CD14-positive monocyte (primary cell): ENCODE results near the gene SLC26A4. TPM values are rescaled to one million over a fixed set of nuclear protein-coding genes. Genes with fewer than 3 reads are reported as not detected.

Experiments
- DNase-seq, 3 donors: peaks; one replicate each; pipeline ENCODE4 v3.0.0-alpha.2; 2011 to 2022
- H2AFZ ChIP-seq: 2 replicates; pipeline ENCODE4 v1.6.0; 2012; ENCODE audit warnings: mild to moderate bottlenecking, low read depth, low read length, inconsistent platforms; ENCODE audit not compliant: insufficient read depth, poor library complexity, severe bottlenecking
- H3K27ac ChIP-seq, 2 donors: 1 replicate in 1 of 2; 2 replicates in 1 of 2; pipeline ENCODE4 v1.5.1; 2012 to 2013; ENCODE audit warnings: low read length in 2 of 2, control low read depth in 1 of 2, inconsistent platforms in 1 of 2, low read depth in 1 of 2, mild to moderate bottlenecking in 1 of 2
- H3K27me3 ChIP-seq, 2 donors: one replicate each; pipeline versions ENCODE4 v1.6.0 to v1.6.1; 2011 to 2013; ENCODE audit warnings: low read length in 2 of 2; ENCODE audit not compliant: control insufficient read depth in 2 of 2, insufficient read depth in 2 of 2
- H3K36me3 ChIP-seq, 2 donors: replicated peaks in 1 of 2; 1 replicate in 1 of 2; 2 replicates in 1 of 2; pipeline versions ENCODE4 v1.5.1 to v1.6.1; 2012 to 2013; ENCODE audit warnings: low read length in 2 of 2, control low read depth in 1 of 2, inconsistent platforms in 1 of 2, mild to moderate bottlenecking in 1 of 2; ENCODE audit not compliant: insufficient read depth in 2 of 2, control insufficient read depth in 1 of 2
- H3K4me1 ChIP-seq, 2 donors: 1 replicate in 1 of 2; 2 replicates in 1 of 2; pipeline versions ENCODE4 v1.5.1 to v1.6.1; 2012 to 2013; ENCODE audit warnings: low read length in 2 of 2, control low read depth in 1 of 2, inconsistent platforms in 1 of 2, mild to moderate bottlenecking in 1 of 2, moderate library complexity in 1 of 2; ENCODE audit not compliant: insufficient read depth in 2 of 2, control insufficient read depth in 1 of 2
- H3K4me2 ChIP-seq: replicated peaks from 2 replicates; pipeline ENCODE3; 2012; ENCODE audit warnings: low read length, moderate library complexity, mild to moderate bottlenecking; ENCODE audit not compliant: poor library complexity, severe bottlenecking; ENCODE audit errors: extremely low read depth
- H3K4me3 ChIP-seq, 3 experiments: fragments of 200-600 bp in 1 of 3; sonication (generic) in 1 of 3; replicated peaks in 1 of 3; 1 replicate in 2 of 3; 2 replicates in 1 of 3; pipeline ENCODE4 v1.5.1; 2011 to 2013; ENCODE audit warnings: low read length in 3 of 3, mild to moderate bottlenecking in 3 of 3, control low read depth in 2 of 3, low read depth in 2 of 3, inconsistent platforms in 1 of 3, moderate library complexity in 1 of 3
- H3K79me2 ChIP-seq: 2 replicates; pipeline ENCODE4 v1.6.0; 2012; ENCODE audit warnings: mild to moderate bottlenecking, control low read depth, inconsistent platforms, low read length, moderate library complexity; ENCODE audit not compliant: insufficient read depth
- H3K9ac ChIP-seq: 2 replicates; pipeline ENCODE4 v1.6.0; 2017; ENCODE audit warnings: low read length, mild to moderate bottlenecking; ENCODE audit not compliant: insufficient read depth, poor library complexity, severe bottlenecking
- H3K9me3 ChIP-seq, 2 donors: replicated peaks in 1 of 2; 1 replicate in 1 of 2; 2 replicates in 1 of 2; pipeline versions ENCODE4 v1.5.1 to v1.6.1; 2012 to 2013; ENCODE audit warnings: low read length in 2 of 2, control low read depth in 1 of 2; ENCODE audit not compliant: control insufficient read depth in 1 of 2, insufficient read depth in 1 of 2
- H4K20me1 ChIP-seq: 2 replicates; pipeline ENCODE4 v1.6.0; 2012; ENCODE audit warnings: mild to moderate bottlenecking, low read length, control low read depth, moderate library complexity; ENCODE audit not compliant: insufficient read depth
- H3K27ac Mint-ChIP-seq, 7 donors: one replicate each; pipeline ENCODE4 v1.8.0; 2020; ENCODE audit warnings: mild to moderate bottlenecking in 7 of 7, mixed read lengths in 7 of 7, moderate library complexity in 6 of 7, inconsistent platforms in 2 of 7
- H3K27me3 Mint-ChIP-seq, 3 donors: one replicate each; pipeline ENCODE4 v1.8.0; 2021 to 2022; ENCODE audit warnings: low read depth in 3 of 3, mild to moderate bottlenecking in 3 of 3, mixed read lengths in 3 of 3, moderate library complexity in 3 of 3, inconsistent platforms in 1 of 3
- H3K36me3 Mint-ChIP-seq, 2 donors: one replicate each; pipeline ENCODE4 v1.8.0; 2020; ENCODE audit warnings: mixed read lengths in 2 of 2, inconsistent platforms in 1 of 2, mild to moderate bottlenecking in 1 of 2
- H3K4me1 Mint-ChIP-seq: one replicate; pipeline ENCODE4 v1.8.0; 2020; ENCODE audit warnings: mild to moderate bottlenecking, mixed read lengths
- H3K4me3 Mint-ChIP-seq, 2 donors: one replicate each; pipeline ENCODE4 v1.8.0; 2020; ENCODE audit warnings: mild to moderate bottlenecking in 2 of 2, mixed read lengths in 2 of 2, moderate library complexity in 1 of 2
- H3K9me3 Mint-ChIP-seq, 7 donors: one replicate each; pipeline ENCODE4 v1.8.0; 2020 to 2022; ENCODE audit warnings: mixed read lengths in 7 of 7, mild to moderate bottlenecking in 6 of 7, moderate library complexity in 6 of 7, inconsistent platforms in 2 of 7
- WGBS: methylation state at CpG from one replicate; pipeline ENCODE4 v1.1.5; 2013; ENCODE audit warnings: missing lambda C conversion rate; ENCODE audit not compliant: insufficient coverage; 5-methylcytosine and 5-hydroxymethylcytosine counted together
- intact Hi-C, 2 donors: fragments of 100-400 bp; cut with micrococcal nuclease; formaldehyde crosslinking; loops; one replicate each; pipeline versions ENCODE4 v1.15.0 to v1.15.1; 2023
- polyA plus RNA-seq, 3 donors: library from polyadenylated mRNA; depleted of rRNA in 1 of 3; unstranded in 2 of 3; stranded (reverse) in 1 of 3; fragments of 300-500 nt in 2 of 3; fragments of >200 nt in 1 of 3; fragmentation: Illumina TruSeq in 2 of 3; gene quantifications; 1 replicate in 2 of 3; 2 replicates in 1 of 3; pipeline ENCODE4 v1.2.3, GENCODE V29; 2012 to 2021
- TF ChIP-seq, protein P1 (sequence below): fragments of 200-600 bp; IDR thresholded peaks from one replicate; pipeline ENCODE4 v1.8.0; 2022; ENCODE audit warnings: antibody characterized with exemption, mild to moderate bottlenecking

Gene SLC26A4
- polyA plus RNA-seq, 3 donors, result 0.10 to 0.12 TPM; not detected in 1

DNA sequence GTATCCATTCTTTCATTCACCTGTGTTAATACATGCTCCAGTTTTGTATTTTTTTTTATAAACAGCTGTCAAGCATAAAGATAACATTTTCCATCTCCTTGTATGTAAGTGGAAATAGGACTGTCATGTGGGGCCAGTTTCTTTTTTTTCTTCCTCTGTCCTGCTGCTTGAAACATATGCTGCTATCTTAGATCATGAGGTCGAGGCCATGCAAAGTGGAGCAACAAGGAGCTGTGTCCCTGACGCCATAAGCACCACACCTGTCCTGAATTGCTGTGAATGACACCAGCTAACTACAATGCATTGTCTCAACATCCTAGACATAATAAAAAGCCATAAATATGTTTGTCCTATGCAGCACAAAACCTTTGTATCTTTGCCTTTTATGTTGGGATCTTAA is 37.7 kb upstream of the SLC26A4 start:
- intact Hi-C loops, result no loop called here
- H3K36me3 Mint-ChIP-seq, result peaks cover 0 to 9% of the 10 kb centered on the region in 2 donors
- peaks cover 0 to 28% of the 10 kb centered on the region in 2 donors for H3K36me3 ChIP-seq

DNA sequence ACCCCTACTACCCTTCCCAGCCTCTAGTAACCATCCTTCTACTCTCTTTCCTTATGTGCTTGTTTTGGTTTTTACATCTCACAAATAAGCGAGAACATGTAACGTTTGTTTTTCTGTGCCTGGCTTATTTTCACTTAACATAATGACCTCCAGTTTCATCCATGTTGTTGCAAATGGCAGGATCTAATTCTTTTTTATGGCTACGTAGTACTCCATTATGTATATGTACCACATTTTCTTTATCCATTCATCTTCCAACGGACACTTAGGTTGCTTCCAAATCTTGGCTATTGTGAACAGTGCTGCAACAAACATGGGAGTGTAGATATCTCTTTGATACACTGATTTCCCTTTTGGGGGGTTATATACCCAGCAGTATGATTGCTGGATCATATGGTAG is 33.6 kb upstream of the SLC26A4 start:
- 100% methylated on average over 1 of the region's 4 CpGs for WGBS
- no peaks in the 10 kb centered on the region for H3K9me3 ChIP-seq
- H3K27me3 ChIP-seq, result no peaks in the 10 kb centered on the region
- H3K27ac ChIP-seq, result no peak overlapping the region
- H3K27ac Mint-ChIP-seq, result no peak overlapping the region
- intact Hi-C loops, result no loop called here
- H3K9me3 Mint-ChIP-seq, result peaks cover 0 to 3% (median 0%) of the 10 kb centered on the region in 7 donors
- no peaks in the 10 kb centered on the region for H3K79me2 ChIP-seq
- H4K20me1 ChIP-seq, result no peaks in the 10 kb centered on the region
- no peak overlapping the region for H2AFZ ChIP-seq
- H3K4me2 ChIP-seq, result no peak overlapping the region
- peaks cover 5 to 12% of the 10 kb centered on the region in 2 donors for H3K36me3 Mint-ChIP-seq
- H3K4me1 ChIP-seq, result peaks cover 21 to 26% of the 10 kb centered on the region in 2 donors
- H3K27me3 Mint-ChIP-seq, result peaks cover 2% of the 10 kb centered on the region in 3 donors
- no peak overlapping the region for H3K4me3 Mint-ChIP-seq
- peaks cover 0 to 6% of the 10 kb centered on the region in 2 donors for H3K36me3 ChIP-seq
- H3K4me3 ChIP-seq, result no peak overlapping the region
- TF ChIP-seq, protein P1, sequence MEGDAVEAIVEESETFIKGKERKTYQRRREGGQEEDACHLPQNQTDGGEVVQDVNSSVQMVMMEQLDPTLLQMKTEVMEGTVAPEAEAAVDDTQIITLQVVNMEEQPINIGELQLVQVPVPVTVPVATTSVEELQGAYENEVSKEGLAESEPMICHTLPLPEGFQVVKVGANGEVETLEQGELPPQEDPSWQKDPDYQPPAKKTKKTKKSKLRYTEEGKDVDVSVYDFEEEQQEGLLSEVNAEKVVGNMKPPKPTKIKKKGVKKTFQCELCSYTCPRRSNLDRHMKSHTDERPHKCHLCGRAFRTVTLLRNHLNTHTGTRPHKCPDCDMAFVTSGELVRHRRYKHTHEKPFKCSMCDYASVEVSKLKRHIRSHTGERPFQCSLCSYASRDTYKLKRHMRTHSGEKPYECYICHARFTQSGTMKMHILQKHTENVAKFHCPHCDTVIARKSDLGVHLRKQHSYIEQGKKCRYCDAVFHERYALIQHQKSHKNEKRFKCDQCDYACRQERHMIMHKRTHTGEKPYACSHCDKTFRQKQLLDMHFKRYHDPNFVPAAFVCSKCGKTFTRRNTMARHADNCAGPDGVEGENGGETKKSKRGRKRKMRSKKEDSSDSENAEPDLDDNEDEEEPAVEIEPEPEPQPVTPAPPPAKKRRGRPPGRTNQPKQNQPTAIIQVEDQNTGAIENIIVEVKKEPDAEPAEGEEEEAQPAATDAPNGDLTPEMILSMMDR, result no peak
- DNase-seq, result no peak
- peaks cover 16% of the 10 kb centered on the region for H3K4me1 Mint-ChIP-seq
- no peak overlapping the region for H3K9ac ChIP-seq

More for the DNA sequence above, 37.7 kb upstream of the SLC26A4 start:
- no CpG with 5 or more reads among the region's 2 CpGs for WGBS
- no peak for DNase-seq
- Mint-ChIP-seq H3K9me3 (peaks cover 0 to 3% (median 0%) of the 10 kb centered on the region in 7 donors), H3K4me1 (peaks cover 2% of the 10 kb centered on the region), H3K4me3 (no peak overlapping the region), H3K27me3 (peaks cover 0 to 4% (median 0%) of the 10 kb centered on the region in 3 donors), H3K27ac (no peak overlapping the region)
- peak overlapping the region; percentile 9 for H3K4me2 ChIP-seq
- H3K79me2 ChIP-seq, result no peaks in the 10 kb centered on the region
- no peaks in the 10 kb centered on the region for H3K9me3 ChIP-seq
- H3K27ac ChIP-seq, result peak overlapping the region in 1 of 2 donors; percentile 26
- H4K20me1 ChIP-seq, result no peaks in the 10 kb centered on the region
- no peak overlapping the region for H3K4me3 ChIP-seq
- H2AFZ ChIP-seq, result no peak overlapping the region
- H3K4me1 ChIP-seq, result peaks cover 12 to 13% of the 10 kb centered on the region in 2 donors
- no peaks in the 10 kb centered on the region for H3K27me3 ChIP-seq
- peak overlapping the region; percentile 0 for H3K9ac ChIP-seq
- TF ChIP-seq, protein P1, result no peak
